HepG2 (cell line): ENCODE results near the gene PROCR. TPM values are rescaled to one million over a fixed set of nuclear protein-coding genes. Genes with fewer than 3 reads are reported as not detected.

ENCODE experiments used
- ATF7-NPFF ChIP-seq: sonication (generic); formaldehyde crosslinking; IDR thresholded peaks from 2 replicates; pipeline ENCODE4 v1.8.1; 2023; ENCODE audit warnings: mild to moderate bottlenecking, low read depth, missing genetic modification reagents, moderate library complexity
- ETV6 ChIP-seq: sonication (generic); formaldehyde crosslinking; conservative IDR thresholded peaks from 2 replicates; pipeline ENCODE4 v1.4.0; 2020; ENCODE audit warnings: missing genetic modification reagents
- FOXC1 ChIP-seq: sonication (generic); formaldehyde crosslinking; IDR thresholded peaks from 2 replicates; pipeline ENCODE4 v1.8.0; 2022; ENCODE audit warnings: mild to moderate bottlenecking, missing genetic modification reagents, borderline replicate concordance
- HDAC6 ChIP-seq: fragments of 200-600 bp; sonication (generic); IDR thresholded peaks from 2 replicates; pipeline ENCODE4 v1.7.0; 2017; ENCODE audit warnings: mild to moderate bottlenecking, antibody characterized with exemption, low read length, low read depth
- HNRNPL ChIP-seq: fragments of 200-400 bp; formaldehyde crosslinking; IDR thresholded peaks from 2 replicates; pipeline ENCODE4 v1.6.1; 2017; ENCODE audit warnings: mild to moderate bottlenecking, low read depth, low read length
- JUN ChIP-seq: sonication (generic); formaldehyde crosslinking; IDR thresholded peaks from 2 replicates; pipeline ENCODE4 v1.4.0; 2020; ENCODE audit warnings: mild to moderate bottlenecking, missing genetic modification reagents
- MED1 ChIP-seq: sonication (generic); formaldehyde crosslinking; IDR thresholded peaks from 2 replicates; pipeline ENCODE4 v1.4.0; 2020; ENCODE audit warnings: missing genetic modification reagents
- NCOA5 ChIP-seq: sonication (generic); formaldehyde crosslinking; IDR thresholded peaks from 2 replicates; pipeline ENCODE4 v1.4.0; 2020; ENCODE audit warnings: missing genetic modification reagents
- NFE2 ChIP-seq: sonication (generic); formaldehyde crosslinking; IDR thresholded peaks from 2 replicates; pipeline ENCODE4 v1.4.0; 2020; ENCODE audit warnings: missing genetic modification reagents
- NFYC ChIP-seq: IDR thresholded peaks from 2 replicates; pipeline ENCODE4 v1.6.1; 2016; ENCODE audit warnings: missing genetic modification reagents, missing compliant biosample characterization
- NPAS2 ChIP-seq: sonication (generic); formaldehyde crosslinking; IDR thresholded peaks from 2 replicates; pipeline ENCODE4 v1.8.0; 2022; ENCODE audit warnings: mild to moderate bottlenecking, missing genetic modification reagents, borderline replicate concordance
- PAF1 ChIP-seq: IDR thresholded peaks from 2 replicates; pipeline ENCODE4 v1.6.1; 2016; ENCODE audit warnings: missing genetic modification reagents, missing compliant biosample characterization
- RFX5 ChIP-seq: IDR thresholded peaks from 2 replicates; pipeline ENCODE4 v1.6.1; 2011; ENCODE audit warnings: low read depth, low read length, improper control_type of control experiment
- TBX3 ChIP-seq: fragments of 450-650 bp; IDR thresholded peaks from 2 replicates; pipeline ENCODE4 v1.6.1; 2017; ENCODE audit warnings: antibody characterized with exemption, mild to moderate bottlenecking, inconsistent platforms, borderline replicate concordance
- U2AF2 ChIP-seq: fragments of 200-400 bp; formaldehyde crosslinking; IDR thresholded peaks from 2 replicates; pipeline ENCODE4 v1.6.1; 2017; ENCODE audit warnings: low read depth, mild to moderate bottlenecking, low read length
- ZMYM2 ChIP-seq: sonication (generic); formaldehyde crosslinking; IDR thresholded peaks from 2 replicates; pipeline ENCODE4 v1.8.0; 2022; ENCODE audit warnings: mild to moderate bottlenecking, missing genetic modification reagents
- ZNF326 ChIP-seq: sonication (generic); formaldehyde crosslinking; IDR thresholded peaks from 2 replicates; pipeline ENCODE4 v1.4.0; 2020; ENCODE audit warnings: missing genetic modification reagents, borderline replicate concordance
- ZNF430 ChIP-seq: sonication (generic); formaldehyde crosslinking; IDR thresholded peaks from 2 replicates; pipeline ENCODE4 v1.9.0; 2021; ENCODE audit warnings: mild to moderate bottlenecking, missing genetic modification reagents
- ZNF672 ChIP-seq: sonication (generic); formaldehyde crosslinking; IDR thresholded peaks from 2 replicates; pipeline ENCODE4 v1.8.1; 2022; ENCODE audit warnings: missing genetic modification reagents
- polyA plus RNA-seq, 8 experiments: library from polyadenylated mRNA; depleted of rRNA in 3 of 8; stranded (reverse) in 7 of 8; unstranded in 1 of 8; fragments of >200 nt; fragmentation: Illumina TruSeq in 4 of 8; extraction: Trizol in 4 of 8; gene quantifications; 2 replicates each; pipeline versions ENCODE4 v1.2.1 to v1.2.3, GENCODE V29; 2011 to 2016; ENCODE audit warnings: low read depth in 4 of 8, missing spikeins in 1 of 8, mixed read lengths in 1 of 8; ENCODE audit not compliant: insufficient read depth in 1 of 8
- total RNA-seq, 5 experiments: library from RNA; depleted of rRNA; stranded (reverse); fragments of >200 nt; fragmentation: Illumina TruSeq; extraction: Trizol; gene quantifications; 2 replicates each; pipeline ENCODE4 v1.2.3, GENCODE V29; 2016; ENCODE audit warnings: low read depth in 1 of 5
- TF ChIP-seq, protein P1 (sequence below): sonication (generic); formaldehyde crosslinking; IDR thresholded peaks from 2 replicates; pipeline ENCODE4 v1.5.1; 2020; ENCODE audit warnings: missing genetic modification reagents, mild to moderate bottlenecking, borderline replicate concordance
- TF ChIP-seq, protein P2 (sequence below): sonication (generic); formaldehyde crosslinking; IDR thresholded peaks from 2 replicates; pipeline ENCODE4 v1.5.1; 2020; ENCODE audit warnings: mild to moderate bottlenecking, moderate library complexity, missing genetic modification reagents
- TF ChIP-seq, protein P3 (sequence below): sonication (generic); formaldehyde crosslinking; conservative IDR thresholded peaks from 2 replicates; pipeline ENCODE4 v1.8.0; 2022; ENCODE audit warnings: missing genetic modification reagents

PROCR gene
- total and polyA plus RNA-seq, 2 of the 13 experiments (the other 11 are each of a cell fraction or from before 2014, with no cell fraction given): 1.4 to 1.7 TPM

GRCh38 chr20:35171753-35172433, at the start of gene PROCR (continued):
- TF ChIP-seq NFYC (CRISPR knock-in tag) (no peak), ZMYM2 (CRISPR knock-in tag) (no peak), ZNF430 (no peak), ETV6 (no peak), NPAS2 (CRISPR knock-in tag) (no peak), NCOA5 (CRISPR knock-in tag) (no peak), RFX5 (no peak), ATF7-NPFF (CRISPR knock-in tag) (no peak), TBX3 (no peak), PAF1 (no peak), ZNF672 (CRISPR knock-in tag) (no peak), HNRNPL (no peak), NFE2 (CRISPR knock-in tag) (no peak), HDAC6 (no peak), MED1 (CRISPR knock-in tag) (no peak), ZNF326 (CRISPR knock-in tag) (no peak), JUN (CRISPR knock-in tag) (no peak), FOXC1 (CRISPR knock-in tag) (no peak), U2AF2 (no peak)
- TF ChIP-seq, protein P1, sequence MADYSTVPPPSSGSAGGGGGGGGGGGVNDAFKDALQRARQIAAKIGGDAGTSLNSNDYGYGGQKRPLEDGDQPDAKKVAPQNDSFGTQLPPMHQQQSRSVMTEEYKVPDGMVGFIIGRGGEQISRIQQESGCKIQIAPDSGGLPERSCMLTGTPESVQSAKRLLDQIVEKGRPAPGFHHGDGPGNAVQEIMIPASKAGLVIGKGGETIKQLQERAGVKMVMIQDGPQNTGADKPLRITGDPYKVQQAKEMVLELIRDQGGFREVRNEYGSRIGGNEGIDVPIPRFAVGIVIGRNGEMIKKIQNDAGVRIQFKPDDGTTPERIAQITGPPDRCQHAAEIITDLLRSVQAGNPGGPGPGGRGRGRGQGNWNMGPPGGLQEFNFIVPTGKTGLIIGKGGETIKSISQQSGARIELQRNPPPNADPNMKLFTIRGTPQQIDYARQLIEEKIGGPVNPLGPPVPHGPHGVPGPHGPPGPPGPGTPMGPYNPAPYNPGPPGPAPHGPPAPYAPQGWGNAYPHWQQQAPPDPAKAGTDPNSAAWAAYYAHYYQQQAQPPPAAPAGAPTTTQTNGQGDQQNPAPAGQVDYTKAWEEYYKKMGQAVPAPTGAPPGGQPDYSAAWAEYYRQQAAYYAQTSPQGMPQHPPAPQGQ (CRISPR knock-in tag): 0 out of 2 replicates have a peak, but pooled peaks have one; percentile 49
- TF ChIP-seq, protein P2, sequence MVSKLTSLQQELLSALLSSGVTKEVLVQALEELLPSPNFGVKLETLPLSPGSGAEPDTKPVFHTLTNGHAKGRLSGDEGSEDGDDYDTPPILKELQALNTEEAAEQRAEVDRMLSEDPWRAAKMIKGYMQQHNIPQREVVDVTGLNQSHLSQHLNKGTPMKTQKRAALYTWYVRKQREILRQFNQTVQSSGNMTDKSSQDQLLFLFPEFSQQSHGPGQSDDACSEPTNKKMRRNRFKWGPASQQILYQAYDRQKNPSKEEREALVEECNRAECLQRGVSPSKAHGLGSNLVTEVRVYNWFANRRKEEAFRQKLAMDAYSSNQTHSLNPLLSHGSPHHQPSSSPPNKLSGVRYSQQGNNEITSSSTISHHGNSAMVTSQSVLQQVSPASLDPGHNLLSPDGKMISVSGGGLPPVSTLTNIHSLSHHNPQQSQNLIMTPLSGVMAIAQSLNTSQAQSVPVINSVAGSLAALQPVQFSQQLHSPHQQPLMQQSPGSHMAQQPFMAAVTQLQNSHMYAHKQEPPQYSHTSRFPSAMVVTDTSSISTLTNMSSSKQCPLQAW (CRISPR knock-in tag): 0 out of 2 replicates have a peak, but pooled peaks have one; percentile 20
- TF ChIP-seq, protein P3, sequence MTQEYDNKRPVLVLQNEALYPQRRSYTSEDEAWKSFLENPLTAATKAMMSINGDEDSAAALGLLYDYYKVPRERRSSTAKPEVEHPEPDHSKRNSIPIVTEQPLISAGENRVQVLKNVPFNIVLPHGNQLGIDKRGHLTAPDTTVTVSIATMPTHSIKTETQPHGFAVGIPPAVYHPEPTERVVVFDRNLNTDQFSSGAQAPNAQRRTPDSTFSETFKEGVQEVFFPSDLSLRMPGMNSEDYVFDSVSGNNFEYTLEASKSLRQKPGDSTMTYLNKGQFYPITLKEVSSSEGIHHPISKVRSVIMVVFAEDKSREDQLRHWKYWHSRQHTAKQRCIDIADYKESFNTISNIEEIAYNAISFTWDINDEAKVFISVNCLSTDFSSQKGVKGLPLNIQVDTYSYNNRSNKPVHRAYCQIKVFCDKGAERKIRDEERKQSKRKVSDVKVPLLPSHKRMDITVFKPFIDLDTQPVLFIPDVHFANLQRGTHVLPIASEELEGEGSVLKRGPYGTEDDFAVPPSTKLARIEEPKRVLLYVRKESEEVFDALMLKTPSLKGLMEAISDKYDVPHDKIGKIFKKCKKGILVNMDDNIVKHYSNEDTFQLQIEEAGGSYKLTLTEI: no peak
